Hepatocyte (in vitro differentiated cells): ENCODE measurements around the gene SETD5.

Experiments
- CTCF ChIP-seq: fragments of 200-600 bp; sonication (generic); IDR thresholded peaks from 2 replicates; pipeline ENCODE4 v1.5.1; 2016; ENCODE audit warnings: antibody characterized with exemption, mild to moderate bottlenecking; ENCODE audit not compliant: poor library complexity
- EZH2 ChIP-seq: fragments of 200-600 bp; sonication (generic); IDR thresholded peaks from 2 replicates; pipeline ENCODE4 v1.6.1; 2016; ENCODE audit warnings: antibody characterized with exemption, mild to moderate bottlenecking, borderline replicate concordance

- TF ChIP-seq CTCF: no peak
- TF ChIP-seq EZH2: no peak
Measured at GRCh38 chr3:9362731-9363530, 34.5 kb upstream of the SETD5 start, which contains the start of gene THUMPD3.
